ENCODE measurements around the gene BATF3. TPM values are rescaled to one million over a fixed set of nuclear protein-coding genes. Genes with fewer than 3 reads are reported as not detected.

Gene BATF3
- total and polyA plus RNA-seq, 2 donors (not counting 3 experiments of a cell fraction or from before 2014, with no cell fraction given), result 0.69 to 1.9 TPM

DNA sequence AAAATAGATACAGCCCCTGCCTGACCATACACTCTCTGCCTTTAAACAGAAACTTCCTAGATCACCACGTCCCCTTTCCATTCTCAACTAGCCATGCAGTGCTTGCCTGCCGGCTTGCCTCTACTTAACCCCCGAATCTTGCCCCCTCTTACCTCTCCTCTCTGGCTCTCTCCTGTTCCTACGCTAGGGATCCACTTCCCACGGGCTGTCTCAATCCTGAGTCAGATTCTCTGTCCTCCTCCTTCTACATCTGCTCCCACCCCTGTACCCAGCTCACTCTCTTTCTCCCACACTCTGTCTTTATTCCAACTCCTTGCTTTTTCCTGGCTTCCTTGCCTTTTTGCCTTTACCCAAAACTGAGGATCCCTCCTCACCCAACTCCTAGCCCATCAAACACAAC lies 61.7 kb downstream of the BATF3 start:
- Histone ChIP-seq H3K36me3 (ENCODE audit: control insufficient read depth in 2 of 2, extremely low read depth in 1 of 2, insufficient read depth in 2 of 2, low read length in 2 of 2) (no peaks in the 10 kb centered on the region), H3K27ac (ENCODE audit: insufficient read depth, low read depth, low read length) (no peak overlapping the region), H3K4me1 (ENCODE audit: control insufficient read depth, extremely low read depth, insufficient read depth, low read length) (peaks cover 27% of the 10 kb centered on the region), H4K20me1 (replicated peaks; ENCODE audit: control insufficient read depth, extremely low read depth, insufficient read depth, low read length) (no peaks in the 10 kb centered on the region), H3K4me2 (ENCODE audit: insufficient read depth, low read length) (no peak overlapping the region), H3K79me2 (ENCODE audit: control insufficient read depth, insufficient read depth, low read length) (no peaks in the 10 kb centered on the region), H3K27me3 (ENCODE audit: control insufficient read depth in 2 of 2, insufficient read depth in 2 of 2, low read length in 2 of 2) (peaks cover 0 to 5% of the 10 kb centered on the region in 2 experiments), H2AFZ (ENCODE audit: low read depth, low read length) (no peak overlapping the region), H3K4me3 (replicated peaks in 1 of 3; ENCODE audit: insufficient read depth in 1 of 3, low read depth in 1 of 3, low read length in 3 of 3) (no peak overlapping the region), H3K9ac (replicated peaks; ENCODE audit: extremely low read depth, insufficient read depth, low read length) (no peak overlapping the region), H3K9me1 (replicated peaks; ENCODE audit: control insufficient read depth, extremely low read depth, insufficient read depth, low read length) (no peaks in the 10 kb centered on the region), H3K9me3 (replicated peaks; ENCODE audit: control insufficient read depth, insufficient read depth, low read length) (no peaks in the 10 kb centered on the region)
- BruUV-seq (replicated peaks), result no TSS peak
- POLR2A ChIA-PET, result no interaction called here
- dilution Hi-C loops (cut with MboI; ENCODE audit: extremely low pct_ligation_motif_present, low sequenced_read_pairs), result no loop called here
- intact Hi-C loops (cut with micrococcal nuclease), result no loop called here
- DNase-seq (ENCODE audit: low read depth, low spot score) (no peak), FAIRE-seq (no peak)
- CTCF ChIA-PET, result interaction anchor here (1.0 kb wide), 2 partner anchors 30 to 161 kb away, joined by 3 to 5 read pairs; partner anchors contain the start of gene ATF3
- no peak for TF ChIP-seq POLR2AphosphoS5 (IDR thresholded peaks at IDR 0.05; ENCODE audit: insufficient read depth, low read depth, low read length)
- no peak for TF ChIP-seq MYC (IDR thresholded peaks at IDR 0.05; ENCODE audit: low read depth, low read length)
- TF ChIP-seq MAX (IDR thresholded peaks at IDR 0.05; ENCODE audit: insufficient read depth, insufficient read length), result no peak
- TF ChIP-seq JUN (IDR thresholded peaks at IDR 0.05; ENCODE audit: borderline replicate concordance, insufficient read depth, insufficient read length, low read depth), result no peak
- no peak for TF ChIP-seq FOS (IDR thresholded peaks at IDR 0.05; ENCODE audit: borderline replicate concordance, insufficient read depth, low read length)
- TF ChIP-seq EZH2 (IDR thresholded peaks at IDR 0.05; ENCODE audit: borderline replicate concordance, low read depth, low read length, severe bottlenecking), result no peak
- TF ChIP-seq POLR2A (IDR thresholded peaks at IDR 0.05; ENCODE audit: low read depth, low read length), result no peak
- TF ChIP-seq GATA2 (IDR thresholded peaks at IDR 0.05; ENCODE audit: insufficient read depth, insufficient read length, low read depth, low read length), result no peak

Other genes starting within 250 kb of the BATF3 start
- 6.1 and 10.7 TPM in 2 replicates for gene ATF3, start 91.1 kb downstream of the BATF3 start, total RNA-seq
- gene ATF3, start 91.1 kb downstream of the BATF3 start, polyA plus RNA-seq, result 16.6 and 17.1 TPM in 2 replicates
- 27.7 and 30.2 TPM in 2 replicates for gene NSL1, start 91.9 kb upstream of the BATF3 start, total RNA-seq
- 15.5 and 18.9 TPM in 2 replicates for gene NSL1, start 91.9 kb upstream of the BATF3 start, polyA plus RNA-seq
- 7.8 and 8.0 TPM in 2 replicates for gene TATDN3, start 92.1 kb upstream of the BATF3 start, total RNA-seq
- gene TATDN3, start 92.1 kb upstream of the BATF3 start, polyA plus RNA-seq, result 3.5 and 4.3 TPM in 2 replicates
- gene SPATA45, start 147.8 kb upstream of the BATF3 start, total RNA-seq, result not detected in 2 replicates
- not detected in 2 replicates for gene SPATA45, start 147.8 kb upstream of the BATF3 start, polyA plus RNA-seq
- gene FLVCR1, start 158.4 kb upstream of the BATF3 start, total RNA-seq, result 11.9 and 12.0 TPM in 2 replicates
- gene FLVCR1, start 158.4 kb upstream of the BATF3 start, polyA plus RNA-seq, result 3.2 and 3.5 TPM in 2 replicates

Data from endothelial cell of umbilical vein (primary cell).